NCI-H1436 treated with DMSO at 0.1 percent for 48 hours (cell line): ENCODE results near the gene CPSF7.
A peak's percentile ranks its signal among the peaks of the same experiment; 100 is the strongest.
"Not testable (repeated sequence)": the region's sequence is repeated elsewhere in the genome, so short reads cannot be mapped to it uniquely, and the experiment has no call there.

Source experiments
- DNase-seq: peaks from one replicate; lab custom pipeline; 2025; lab: John Stamatoyannopoulos, UW

The CPSF7 gene, protein sequence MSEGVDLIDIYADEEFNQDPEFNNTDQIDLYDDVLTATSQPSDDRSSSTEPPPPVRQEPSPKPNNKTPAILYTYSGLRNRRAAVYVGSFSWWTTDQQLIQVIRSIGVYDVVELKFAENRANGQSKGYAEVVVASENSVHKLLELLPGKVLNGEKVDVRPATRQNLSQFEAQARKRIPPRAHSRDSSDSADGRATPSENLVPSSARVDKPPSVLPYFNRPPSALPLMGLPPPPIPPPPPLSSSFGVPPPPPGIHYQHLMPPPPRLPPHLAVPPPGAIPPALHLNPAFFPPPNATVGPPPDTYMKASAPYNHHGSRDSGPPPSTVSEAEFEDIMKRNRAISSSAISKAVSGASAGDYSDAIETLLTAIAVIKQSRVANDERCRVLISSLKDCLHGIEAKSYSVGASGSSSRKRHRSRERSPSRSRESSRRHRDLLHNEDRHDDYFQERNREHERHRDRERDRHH

DNA sequence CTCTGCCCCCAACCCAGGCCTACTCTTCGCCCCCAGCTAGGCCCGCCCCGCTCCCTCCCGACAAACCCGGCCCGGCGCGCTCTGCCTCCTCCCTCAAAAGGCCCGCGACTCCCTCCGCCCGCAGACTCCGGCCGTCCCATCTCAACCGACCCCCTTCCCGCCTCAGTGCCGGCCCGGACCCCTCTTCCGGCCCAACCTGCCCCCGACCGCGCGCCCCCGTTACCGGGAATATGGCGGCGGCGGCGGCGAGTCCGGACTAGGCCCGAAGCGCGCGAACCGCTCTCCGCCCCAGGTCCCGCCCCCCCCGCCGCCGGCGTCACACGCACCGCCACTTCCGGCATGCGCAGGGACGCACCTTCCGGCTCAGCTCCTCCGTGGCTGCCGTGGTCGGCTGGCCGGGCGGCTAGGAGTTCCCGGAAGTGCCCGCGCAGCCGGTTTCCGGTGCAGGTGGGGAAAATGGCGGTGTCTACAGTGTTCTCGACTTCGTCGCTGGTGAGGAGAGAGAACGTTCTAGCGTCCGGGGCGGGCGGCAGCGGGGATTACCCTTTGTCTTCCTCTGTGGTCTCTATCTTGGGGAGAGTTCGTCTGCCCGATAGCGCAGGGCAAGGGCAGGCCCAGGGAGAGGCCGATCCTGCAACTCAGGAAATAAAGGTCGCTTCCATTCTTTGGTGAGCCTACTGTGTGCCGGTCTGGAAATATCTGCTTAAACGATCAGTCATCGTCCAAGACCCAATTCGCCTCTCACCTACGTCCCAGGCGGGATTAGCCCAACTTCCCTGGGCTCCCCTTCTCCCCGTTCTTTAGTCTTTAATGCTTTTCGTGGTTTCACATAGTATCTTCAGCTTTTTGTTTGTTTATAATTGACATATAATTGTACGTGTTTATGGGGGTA lies at the start of gene CPSF7, which contains the start of gene SDHAF2:
TSS of gene CPSF7 (minus strand) at position 285 of the 892 bp plus-strand sequence. CDS start 740 bp downstream, outside the sequence.
TSS of gene SDHAF2 (plus strand) at position 434 of the 892 bp plus-strand sequence. CDS start at position 457, 23 bp downstream.
- DNase-seq = peak; percentile 55

DNA sequence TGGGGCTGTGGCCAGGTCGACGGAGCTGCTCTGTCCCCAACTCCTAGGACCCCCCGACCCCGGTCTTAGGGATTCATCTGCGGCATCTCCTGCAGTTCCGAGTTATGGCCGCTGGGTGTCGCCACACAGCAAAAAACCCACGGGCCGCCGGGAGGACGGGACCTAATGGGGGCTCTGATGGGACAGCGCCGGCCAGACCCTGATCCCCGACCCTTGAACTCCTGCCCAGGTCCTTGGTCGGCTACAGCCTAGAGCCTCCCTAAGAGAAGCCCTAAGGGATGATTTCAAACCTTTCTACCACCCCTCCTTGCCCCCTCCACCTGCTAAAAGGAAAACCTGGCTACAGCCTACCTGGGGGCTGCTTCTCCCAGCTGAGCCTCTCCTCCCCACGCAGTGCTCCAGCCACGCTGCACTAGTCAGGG lies 48.0 kb upstream of the CPSF7 start:
- DNase-seq = no peak

DNA sequence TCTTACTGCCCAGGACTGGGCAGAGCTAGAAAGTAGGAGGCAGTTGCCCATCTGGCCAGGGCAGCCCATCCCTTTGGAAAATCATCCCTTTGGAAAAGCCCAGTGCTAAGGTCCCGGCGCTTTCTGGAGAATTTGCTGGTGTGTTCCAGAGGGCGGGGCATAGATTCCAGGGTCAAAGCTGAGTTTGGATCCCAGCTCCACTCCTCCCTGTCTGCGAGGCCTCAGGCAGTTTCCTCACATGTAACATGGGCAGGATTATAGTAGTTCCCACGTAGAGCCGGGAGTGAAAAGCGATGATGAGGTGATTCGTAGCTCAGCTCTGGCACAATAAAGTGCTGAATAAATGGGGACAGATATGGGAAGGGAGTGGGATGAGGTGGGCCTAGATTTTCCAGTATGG lies 47.4 kb upstream of the CPSF7 start:
- no peak for DNase-seq

DNA sequence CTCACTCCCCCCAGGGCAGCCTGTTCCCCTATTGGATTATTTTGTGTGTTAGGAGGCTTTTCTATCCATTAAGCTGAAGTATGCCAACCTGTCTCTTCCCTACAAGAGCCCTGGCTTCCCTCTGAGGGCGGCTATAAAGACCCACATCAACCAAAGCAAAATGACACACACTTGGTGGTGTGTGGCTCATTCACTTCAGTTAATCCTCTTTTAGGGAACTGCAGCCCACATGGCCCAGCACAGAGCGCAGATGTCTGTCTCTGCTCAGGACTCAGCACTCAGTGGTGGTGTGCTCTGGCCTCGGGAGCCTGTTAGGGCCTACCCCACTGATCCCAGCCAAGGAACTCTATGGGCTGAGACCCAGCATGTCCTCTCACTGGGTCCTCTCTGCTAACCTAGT lies 46.6 kb upstream of the CPSF7 start:
- no peak for DNase-seq

DNA sequence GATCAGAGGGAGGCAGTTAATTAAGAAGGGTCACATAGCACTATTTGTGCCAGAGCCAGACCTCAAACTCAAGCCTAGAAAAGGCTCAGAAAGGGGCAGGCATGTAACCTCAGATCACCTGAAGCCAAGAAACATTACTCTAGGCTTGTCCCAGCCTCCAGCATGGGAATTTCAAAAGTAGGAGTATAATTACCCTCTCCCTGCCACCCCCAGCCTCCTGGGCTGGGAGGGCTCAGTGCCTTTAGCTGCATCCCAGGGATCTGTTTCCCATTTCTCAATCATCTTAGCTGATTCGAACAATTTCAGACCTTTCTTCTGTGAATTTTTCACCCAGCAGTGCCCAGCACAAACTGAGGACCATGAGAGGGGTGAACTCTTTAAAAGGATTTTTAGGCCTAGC lies 45.7 kb upstream of the CPSF7 start:
- no peak for DNase-seq

DNA sequence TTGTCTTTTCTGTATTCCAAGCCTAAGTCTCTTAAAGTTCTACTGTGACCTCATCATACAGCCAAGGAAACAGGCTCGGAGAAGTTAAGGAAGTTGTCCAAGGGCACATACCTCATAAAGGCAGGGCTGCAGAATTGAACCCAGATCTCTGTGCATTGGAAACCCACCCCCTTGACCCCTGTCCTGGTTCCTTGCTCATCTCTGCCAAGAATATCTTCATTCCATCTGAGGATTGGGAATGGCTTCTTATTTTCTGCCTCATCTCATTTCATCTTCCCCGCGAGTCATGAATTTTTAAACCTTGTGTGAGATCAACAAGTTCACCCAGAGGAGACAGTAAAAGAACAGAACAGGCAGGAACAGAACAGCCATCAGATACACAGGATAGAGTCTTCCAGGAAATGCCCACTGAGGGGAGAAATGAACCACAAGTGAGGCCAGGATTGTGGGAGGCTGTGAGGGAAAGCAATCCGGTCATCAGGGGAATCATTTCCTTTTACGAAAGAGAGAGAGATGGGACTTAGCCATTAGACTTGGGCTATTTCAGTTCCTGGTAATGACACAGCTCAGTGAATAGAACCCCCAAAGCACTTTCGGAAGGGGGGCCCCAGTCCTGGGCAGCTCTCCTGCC lies 44.4 kb upstream of the CPSF7 start:
- DNase-seq = no peak

DNA sequence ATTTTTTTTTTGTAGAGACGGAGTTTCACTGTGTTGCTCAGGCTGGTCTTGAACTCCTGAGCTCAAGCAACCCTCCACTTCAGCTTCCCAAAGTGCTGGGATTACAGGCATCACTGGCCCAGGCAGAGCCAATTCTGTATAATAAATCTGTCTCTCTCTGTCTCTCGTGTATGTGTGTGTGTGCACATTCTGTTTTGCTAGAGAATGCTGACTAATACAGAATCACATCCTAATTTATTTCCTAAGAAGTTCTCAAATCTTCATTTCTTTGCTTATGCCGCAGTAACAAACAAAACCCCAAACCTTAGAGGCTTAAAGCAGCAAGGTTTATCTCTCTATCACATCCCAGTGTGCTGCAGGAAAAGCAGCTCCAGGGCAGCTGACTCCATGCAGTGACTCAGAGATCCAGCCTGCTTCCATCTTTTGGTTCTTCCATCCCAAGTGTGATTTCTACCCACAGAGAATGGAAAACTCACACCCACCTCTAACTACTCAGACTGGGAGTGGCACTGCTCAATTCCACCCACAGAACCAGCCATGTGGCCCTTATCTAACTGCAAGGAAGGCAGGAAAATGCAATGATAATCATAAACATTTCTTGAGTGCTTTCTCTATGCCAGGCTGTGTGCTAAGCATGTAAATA lies 43.7 kb upstream of the CPSF7 start:
- DNase-seq = no peak

DNA sequence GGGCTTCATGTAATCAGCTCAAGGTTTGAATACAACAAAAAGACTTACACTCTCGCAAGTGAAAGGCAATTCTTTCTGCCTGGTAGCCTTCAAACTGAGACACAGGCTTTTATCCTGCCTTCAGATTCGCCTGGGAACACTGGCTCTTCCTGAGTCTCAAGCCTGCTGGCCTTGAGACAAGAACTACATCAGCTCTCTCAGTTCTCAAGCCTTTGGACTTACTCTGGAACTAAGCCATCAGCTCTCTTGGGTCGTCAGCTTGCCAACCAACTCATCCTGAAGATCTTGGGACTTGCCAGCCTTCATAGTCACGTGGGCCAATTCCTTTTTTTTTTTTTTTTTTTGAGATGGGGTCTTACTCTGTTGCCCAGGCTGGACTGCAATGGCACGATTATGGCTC lies 43.1 kb upstream of the CPSF7 start:
- DNase-seq = no peak

DNA sequence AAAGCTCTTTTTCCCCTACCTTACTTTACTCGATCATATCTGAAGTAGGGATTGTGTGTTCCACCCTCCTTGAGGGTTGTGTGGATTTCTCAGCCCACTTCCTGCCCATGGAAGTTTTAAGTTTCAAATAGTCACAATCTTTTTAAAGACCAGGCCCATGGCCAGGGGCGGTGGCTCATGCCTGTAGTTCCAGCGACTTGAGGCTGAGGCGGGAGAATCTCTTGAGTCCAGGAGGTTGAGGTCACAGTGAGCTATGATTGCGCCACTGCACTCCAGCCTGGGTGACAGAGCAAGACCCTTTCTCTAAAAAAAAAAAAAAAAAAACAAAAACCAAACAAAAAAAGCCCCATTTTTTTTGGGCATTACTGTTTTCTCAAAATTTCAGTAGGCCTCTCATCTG lies 42.5 kb upstream of the CPSF7 start:
- no peak for DNase-seq

DNA sequence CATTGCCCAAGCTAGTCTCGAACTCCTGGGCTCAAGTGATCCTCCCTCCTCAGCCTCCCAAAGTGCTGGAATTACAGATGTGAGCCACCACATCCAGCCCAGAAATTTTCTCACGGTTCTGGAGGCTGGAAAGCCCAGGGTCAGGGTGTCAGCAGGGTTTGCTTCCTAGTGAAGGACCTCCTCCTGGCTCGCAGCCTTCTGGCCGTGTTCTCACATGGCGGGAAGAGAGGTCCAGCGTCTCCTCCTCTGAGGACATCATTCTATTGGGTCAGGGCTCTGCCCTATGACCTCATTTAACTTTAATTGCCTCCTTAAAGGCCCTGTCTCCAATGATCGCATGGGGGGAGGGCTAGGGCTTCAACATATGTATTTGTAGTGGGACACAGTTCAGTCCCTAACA lies 38.2 kb upstream of the CPSF7 start:
- no peak for DNase-seq

DNA sequence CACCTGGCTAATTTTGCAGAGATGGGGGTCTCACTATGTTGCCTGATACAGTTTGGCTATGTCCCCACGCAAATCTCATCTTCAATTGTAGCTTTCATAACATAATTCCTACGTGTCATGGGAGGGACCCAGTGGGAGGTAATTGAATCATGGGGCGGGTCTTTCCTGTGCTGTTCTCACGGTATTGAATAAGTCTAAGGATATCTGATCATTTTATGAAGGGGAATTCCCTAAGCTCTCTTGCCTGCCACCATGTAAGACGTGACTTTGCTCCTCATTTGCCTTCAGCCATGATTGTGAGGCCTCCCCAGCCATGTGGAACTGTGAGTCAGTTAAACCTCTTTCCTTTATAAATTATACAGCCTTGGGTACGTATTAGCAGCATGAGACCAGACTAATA lies 37.8 kb upstream of the CPSF7 start:
- not testable (repeated sequence) for DNase-seq

DNA sequence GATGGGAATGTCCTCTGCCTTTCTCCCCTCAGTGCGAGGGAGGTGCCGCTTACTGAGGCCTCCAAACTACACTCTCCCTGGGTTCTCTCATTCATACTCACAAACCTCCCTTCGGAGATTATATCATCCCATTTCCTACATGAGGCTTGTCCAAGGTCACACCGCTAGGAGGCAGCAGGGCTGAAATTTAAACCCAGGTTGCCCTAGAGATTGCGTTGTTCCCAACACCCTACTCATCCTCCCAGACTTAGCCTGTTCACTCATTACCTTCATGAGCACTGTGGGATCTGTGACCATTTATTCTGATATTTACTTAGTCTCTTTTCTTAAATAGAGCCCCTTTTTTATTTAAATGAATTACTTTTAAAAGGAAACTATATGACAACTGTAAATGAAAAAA lies 31.2 kb upstream of the CPSF7 start:
- DNase-seq = no peak

DNA sequence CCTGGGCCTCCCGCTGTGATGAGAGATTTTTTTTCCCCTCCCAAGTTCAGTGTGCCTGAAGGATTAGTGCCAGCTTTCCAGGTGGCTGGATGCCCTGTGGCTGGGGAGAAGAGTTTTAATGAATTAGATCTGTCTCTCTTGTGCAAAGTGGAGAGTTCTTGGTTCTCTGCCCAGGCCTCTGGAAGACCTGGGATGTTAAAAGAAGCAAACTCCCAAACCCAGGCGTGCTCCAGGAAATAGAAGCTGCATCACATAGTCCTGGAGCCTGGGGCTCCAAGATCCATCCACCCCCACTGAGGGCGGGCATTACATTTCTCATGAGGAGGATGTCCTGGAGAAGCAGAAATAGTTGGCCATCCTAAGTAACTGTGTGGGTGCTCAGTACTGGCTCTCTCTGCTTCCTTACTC lies 30.7 kb upstream of the CPSF7 start:
- no peak for DNase-seq

DNA sequence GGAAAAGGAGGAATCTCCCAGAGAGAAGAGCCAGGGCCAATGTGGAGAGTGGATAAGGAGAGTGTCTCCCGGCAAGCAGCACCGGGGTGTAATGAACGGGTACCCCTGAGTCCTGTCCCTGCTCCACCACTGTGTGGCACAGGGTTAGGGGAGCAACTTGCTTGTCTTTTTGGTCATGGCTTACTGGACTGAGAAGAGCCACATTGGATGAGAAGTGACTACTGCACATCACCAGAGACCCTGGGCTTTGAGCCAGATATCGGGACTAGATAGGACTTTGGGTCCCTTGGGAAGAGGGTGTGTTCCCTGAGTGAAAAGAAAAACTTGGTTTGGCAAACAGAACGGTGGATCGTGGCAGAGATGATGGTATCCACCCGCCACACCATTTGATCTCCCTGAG lies 24.7 kb upstream of the CPSF7 start:
- no peak for DNase-seq

DNA sequence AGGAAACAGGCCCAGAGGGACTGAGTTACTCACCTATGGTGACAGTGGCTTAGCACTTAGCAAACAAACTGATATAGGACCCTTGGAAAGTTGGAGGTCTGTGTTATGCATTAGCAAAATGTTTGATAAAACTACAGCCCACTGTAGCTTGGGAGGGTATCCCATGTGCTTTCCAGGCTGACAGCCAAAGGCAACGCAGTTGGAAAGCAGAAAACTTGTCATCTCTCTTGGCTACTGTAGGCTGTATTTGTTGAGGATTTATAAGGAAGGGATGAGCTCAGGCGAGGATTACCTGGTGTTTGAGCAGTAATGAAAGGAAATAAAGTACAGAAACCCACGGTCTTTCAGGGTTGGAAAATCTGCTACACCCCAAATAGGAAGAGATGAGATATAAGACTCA lies 23.9 kb upstream of the CPSF7 start:
- no peak for DNase-seq

DNA sequence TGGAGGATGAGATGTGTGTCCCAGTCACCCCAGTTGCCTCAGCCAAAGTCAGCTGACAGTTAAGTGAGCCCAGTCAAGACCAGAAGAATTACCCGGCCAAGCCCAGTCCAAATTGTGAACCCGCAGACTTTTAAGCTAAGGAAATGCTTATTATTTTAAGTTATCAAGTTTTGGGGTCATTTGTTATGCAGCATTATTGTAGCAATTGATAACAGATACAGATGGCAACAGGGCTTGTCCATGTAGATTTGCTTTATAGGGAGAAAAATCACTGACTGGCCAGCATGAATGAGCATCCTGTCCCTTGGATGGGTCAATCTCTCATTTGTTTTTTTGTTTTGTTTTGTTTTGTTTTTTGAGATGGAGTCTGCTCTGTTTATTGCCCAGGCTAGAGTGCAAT lies 23.1 kb upstream of the CPSF7 start:
- DNase-seq = no peak

DNA sequence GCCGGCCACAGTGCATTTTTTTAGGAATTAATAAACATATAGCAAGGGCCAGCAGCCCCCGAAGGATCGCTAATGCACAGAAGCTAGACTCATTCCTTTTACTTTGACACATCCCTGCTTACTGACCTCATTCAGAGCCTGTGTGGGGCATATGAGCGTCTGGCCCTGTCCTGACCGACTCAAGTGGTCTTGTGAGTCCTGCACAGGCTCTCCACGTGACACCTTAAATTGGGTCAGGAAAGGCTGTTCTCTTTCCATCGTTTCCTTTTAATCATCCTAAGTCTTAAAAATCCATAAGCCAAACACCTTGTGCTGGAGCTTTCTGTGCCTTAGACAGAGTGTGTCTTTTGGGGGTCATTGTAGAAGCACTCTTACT lies 18.8 kb upstream of the CPSF7 start:
- no peak for DNase-seq

DNA sequence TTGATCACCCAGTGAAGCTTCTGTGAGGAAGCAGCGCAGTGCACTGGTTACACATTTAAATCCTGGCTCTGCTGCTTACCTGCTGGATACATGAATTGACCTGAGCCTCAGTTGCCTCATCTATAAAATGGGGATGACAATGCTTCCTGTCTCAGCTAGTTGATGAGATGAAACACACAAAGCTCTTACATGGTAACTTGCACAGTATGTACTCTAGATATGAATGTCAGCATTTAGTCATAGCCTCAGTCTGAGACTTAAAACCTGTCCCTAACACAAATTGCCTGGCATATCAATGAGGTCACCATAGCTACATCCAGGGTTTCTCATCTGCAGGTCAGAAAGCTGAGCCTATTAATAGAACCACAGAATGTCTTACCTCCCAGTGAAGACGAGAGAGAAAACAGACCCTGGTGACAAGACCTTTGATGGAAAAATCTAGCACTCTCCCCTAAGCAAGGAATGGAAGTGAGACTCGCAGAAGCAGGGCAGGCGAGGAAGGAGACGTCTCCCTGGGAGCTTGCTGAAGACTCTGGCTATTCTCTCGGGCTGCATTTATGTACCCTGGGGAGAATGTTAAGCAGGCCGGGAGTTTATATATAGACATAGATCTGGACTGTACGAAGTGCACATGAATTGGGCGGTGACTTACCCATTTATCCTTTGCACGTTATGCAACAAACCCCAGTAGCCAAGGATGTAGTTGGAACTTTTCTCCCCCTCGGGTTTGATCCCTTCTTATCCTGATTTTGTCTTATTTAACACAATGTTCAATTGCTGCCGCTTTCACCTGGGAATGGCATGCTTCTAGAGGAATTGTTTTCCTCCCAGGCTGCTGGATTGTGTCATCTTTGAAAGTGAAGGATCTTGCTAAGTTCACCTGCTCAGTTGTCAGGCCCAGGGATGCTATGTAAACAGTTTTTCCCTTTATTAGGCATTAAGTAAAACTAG lies 18.1 kb upstream of the CPSF7 start:
- DNase-seq = no peak

DNA sequence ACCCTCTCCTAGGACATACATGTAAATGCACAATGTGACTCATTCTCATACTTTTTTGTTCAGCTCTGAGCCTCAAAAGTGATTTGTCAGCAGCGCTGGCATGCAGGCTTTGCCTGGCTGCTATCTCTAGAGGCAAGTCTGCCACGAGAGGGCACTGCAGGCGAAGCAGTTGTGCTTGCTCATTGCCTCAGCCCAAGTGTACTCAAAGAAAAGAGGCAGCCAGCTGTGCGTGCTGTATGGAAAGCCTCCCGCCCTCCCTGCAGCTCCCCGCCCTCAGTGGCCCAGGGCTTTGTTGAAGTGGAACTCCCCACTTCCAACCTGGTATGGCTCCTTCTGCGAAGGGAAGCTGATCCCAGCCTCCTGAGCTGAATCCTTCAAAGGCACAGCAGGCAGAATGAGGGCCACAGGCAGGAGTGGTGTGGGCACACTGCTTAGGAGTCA lies 16.5 kb upstream of the CPSF7 start:
- peak; percentile 29 for DNase-seq

DNA sequence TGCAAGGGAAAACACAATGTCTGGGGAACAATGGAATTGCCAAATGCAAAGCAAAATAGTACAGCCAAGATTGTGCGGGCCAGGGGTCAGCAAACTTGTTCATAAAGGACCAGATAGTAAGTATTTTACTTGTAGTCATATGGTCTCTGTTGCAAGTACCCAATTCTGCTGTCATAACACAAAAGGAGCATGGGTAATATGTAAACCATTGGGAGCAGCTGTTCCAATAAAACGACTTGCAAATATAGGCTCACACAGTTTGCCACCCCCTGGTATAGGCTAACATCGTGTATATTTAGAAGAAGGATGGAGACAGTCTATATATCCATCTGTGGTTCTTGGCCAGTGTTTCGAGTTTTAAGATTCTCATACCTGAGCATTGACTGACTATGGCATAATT lies 15.7 kb upstream of the CPSF7 start:
- no peak for DNase-seq

DNA sequence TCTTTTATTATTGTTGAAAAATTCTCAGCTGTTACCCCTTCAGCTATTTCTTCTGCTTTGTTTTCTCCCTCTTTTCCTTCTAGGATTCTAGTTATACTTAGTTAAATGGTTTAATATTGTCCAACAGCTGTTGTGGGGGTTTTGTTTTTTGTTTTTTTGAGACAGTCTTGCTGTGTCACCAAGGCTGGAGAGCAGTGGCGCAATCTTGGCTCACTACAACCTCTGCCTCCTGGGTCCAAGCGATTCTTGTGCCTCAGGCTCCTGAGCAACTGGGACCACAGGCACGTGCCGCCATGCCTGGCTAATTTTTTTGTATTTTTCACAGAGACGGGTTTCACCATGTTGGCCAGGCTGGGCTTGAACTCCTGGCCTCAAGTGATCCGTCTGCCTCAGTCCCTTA lies 12.8 kb upstream of the CPSF7 start:
- DNase-seq = no peak
